H1 (cell line): ENCODE results near the gene RTN4IP1. TPM values are rescaled to one million over a fixed set of nuclear protein-coding genes. Genes with fewer than 3 reads are reported as not detected.

Source experiments
- CTCF ChIA-PET: fragments of 300-600 bp; sonication (Branson Sonifier 250); formaldehyde crosslinking; loops from one replicate; lab custom pipeline; 2021; ENCODE audit not compliant: partially characterized antibody; lab: Charles Lee
- POLR2A ChIA-PET: fragments of 300-600 bp; sonication (Branson Sonifier 250); formaldehyde crosslinking; loops from one replicate; lab custom pipeline; 2021; ENCODE audit warnings: inconsistent platforms; ENCODE audit not compliant: partially characterized antibody; lab: Charles Lee
- DNase-seq, 2 experiments: peaks; one replicate each; pipeline versions ENCODE4 v3.0.0 to v3.0.0-alpha.2; 2010 to 2022; ENCODE audit warnings: low spot score in 2 of 2, low read depth in 1 of 2, mixed read lengths in 1 of 2
- FAIRE-seq: peaks from 2 replicates; lab custom pipeline; 2011; peaks lifted over from hg19 to GRCh38; lab: Jason Lieb, UNC
- H2AFZ ChIP-seq: 2 replicates; pipeline ENCODE4 v1.8.1; 2012; ENCODE audit warnings: low read length, inconsistent platforms
- H2AK5ac ChIP-seq: 2 replicates; pipeline ENCODE4 v1.6.1; 2013; ENCODE audit warnings: low read depth, low read length
- H2BK120ac ChIP-seq: replicated peaks from 2 replicates; pipeline ENCODE3; 2013; ENCODE audit warnings: low read depth, low read length, inconsistent platforms
- H2BK12ac ChIP-seq: 2 replicates; pipeline ENCODE4 v1.6.1; 2013; ENCODE audit warnings: low read depth, low read length
- H2BK15ac ChIP-seq: 2 replicates; pipeline ENCODE4 v1.6.1; 2013; ENCODE audit warnings: low read length
- H2BK20ac ChIP-seq: 2 replicates; pipeline ENCODE4 v1.6.1; 2013; ENCODE audit warnings: low read length
- H2BK5ac ChIP-seq: 2 replicates; pipeline ENCODE4 v1.6.1; 2013; ENCODE audit warnings: low read depth, low read length
- H3K14ac ChIP-seq: 2 replicates; pipeline ENCODE4 v1.6.1; 2013; ENCODE audit warnings: inconsistent platforms; ENCODE audit not compliant: insufficient read length
- H3K18ac ChIP-seq: 2 replicates; pipeline ENCODE4 v1.6.1; 2013; ENCODE audit warnings: low read length; ENCODE audit errors: extremely low read depth
- H3K23ac ChIP-seq: 2 replicates; pipeline ENCODE4 v1.6.1; 2013; ENCODE audit warnings: inconsistent platforms; ENCODE audit not compliant: insufficient read length
- H3K23me2 ChIP-seq: 2 replicates; pipeline ENCODE4 v1.6.1; 2013; ENCODE audit warnings: low read depth, low read length
- H3K27ac ChIP-seq: 2 replicates; pipeline ENCODE4 v1.6.1; 2011; ENCODE audit warnings: low read depth, low read length, inconsistent platforms
- H3K27me3 ChIP-seq, 4 experiments: replicated peaks in 1 of 4; 1 replicate in 1 of 4; 2 replicates in 3 of 4; pipeline versions ENCODE4 v1.6.1 to v1.8.1; 2011 to 2013; ENCODE audit warnings: low read length in 3 of 4, mild to moderate bottlenecking in 3 of 4, inconsistent platforms in 2 of 4, mixed read lengths in 2 of 4, moderate library complexity in 1 of 4; ENCODE audit not compliant: control insufficient read depth in 3 of 4, insufficient read depth in 3 of 4; ENCODE audit errors: extremely low read depth in 1 of 4
- H3K36me3 ChIP-seq, 4 experiments: 2 replicates each; pipeline versions ENCODE4 v1.6.1 to v1.8.1; 2011 to 2013; ENCODE audit warnings: mild to moderate bottlenecking in 4 of 4, low read length in 3 of 4, moderate library complexity in 2 of 4, control low read depth in 1 of 4, inconsistent platforms in 1 of 4; ENCODE audit not compliant: insufficient read depth in 4 of 4, control insufficient read depth in 2 of 4
- H3K4ac ChIP-seq: replicated peaks from 2 replicates; pipeline ENCODE3; 2013; ENCODE audit warnings: low read length, low read depth, mixed read lengths, inconsistent platforms; ENCODE audit not compliant: insufficient read length
- H3K4me1 ChIP-seq, 4 experiments: replicated peaks in 1 of 4; 1 replicate in 1 of 4; 2 replicates in 3 of 4; pipeline versions ENCODE4 v1.6.1 to v1.8.1; 2011 to 2013; ENCODE audit warnings: low read length in 3 of 4, inconsistent platforms in 2 of 4, mixed read lengths in 1 of 4; ENCODE audit not compliant: insufficient read depth in 4 of 4, control insufficient read depth in 3 of 4
- H3K4me2 ChIP-seq, 2 experiments: 2 replicates each; pipeline versions ENCODE4 v1.6.1 to v1.8.1; 2011 to 2013; ENCODE audit warnings: low read depth in 2 of 2, low read length in 2 of 2, control low read depth in 1 of 2, inconsistent platforms in 1 of 2, mild to moderate bottlenecking in 1 of 2; ENCODE audit not compliant: insufficient read depth in 1 of 2
- H3K4me3 ChIP-seq, 4 experiments: fragments of 200-600, 300-600 bp in 1 of 4; sonication (generic), shearing (Covaris generic), sonication (Bioruptor Twin) in 1 of 4; 2 replicates each; pipeline versions ENCODE4 v1.5.1 to v1.8.1; 2011 to 2016; ENCODE audit warnings: low read length in 4 of 4, low read depth in 3 of 4, control low read depth in 2 of 4, inconsistent platforms in 2 of 4, mild to moderate bottlenecking in 2 of 4, mixed read lengths in 1 of 4, moderate library complexity in 1 of 4; ENCODE audit not compliant: insufficient read depth in 2 of 4; ENCODE audit errors: extremely low read depth in 1 of 4
- H3K56ac ChIP-seq: replicated peaks from 2 replicates; pipeline ENCODE3; 2013; ENCODE audit warnings: low read depth, mild to moderate bottlenecking, mixed read lengths, low read length, inconsistent platforms; ENCODE audit not compliant: insufficient read length
- H3K79me1 ChIP-seq: 2 replicates; pipeline ENCODE4 v1.6.1; 2013; ENCODE audit warnings: low read depth, low read length, control low read depth
- H3K79me2 ChIP-seq, 2 experiments: 2 replicates each; pipeline versions ENCODE4 v1.6.1 to v1.8.1; 2012 to 2013; ENCODE audit warnings: low read length in 2 of 2, mild to moderate bottlenecking in 2 of 2, inconsistent platforms in 1 of 2; ENCODE audit not compliant: insufficient read depth in 2 of 2, control insufficient read depth in 1 of 2
- H3K9ac ChIP-seq, 4 experiments: replicated peaks in 1 of 4; 1 replicate in 1 of 4; 2 replicates in 3 of 4; pipeline versions ENCODE4 v1.6.1 to v1.8.1; 2011 to 2013; ENCODE audit warnings: low read depth in 3 of 4, low read length in 3 of 4, control low read depth in 2 of 4, mild to moderate bottlenecking in 2 of 4, moderate library complexity in 2 of 4, inconsistent platforms in 1 of 4; ENCODE audit errors: extremely low read depth in 1 of 4
- H3K9me3 ChIP-seq, 2 experiments: 2 replicates each; pipeline versions ENCODE4 v1.6.1 to v1.8.1; 2012 to 2013; ENCODE audit warnings: mild to moderate bottlenecking in 2 of 2, moderate library complexity in 2 of 2, control low read depth in 1 of 2, inconsistent platforms in 1 of 2, low read depth in 1 of 2, low read length in 1 of 2, mixed read lengths in 1 of 2; ENCODE audit not compliant: insufficient read depth in 2 of 2
- H4K20me1 ChIP-seq, 2 experiments: replicated peaks in 1 of 2; 2 replicates each; pipeline versions ENCODE3 to v1.8.1; 2011 to 2013; ENCODE audit warnings: inconsistent platforms in 2 of 2, low read length in 2 of 2, mild to moderate bottlenecking in 1 of 2; ENCODE audit not compliant: insufficient read depth in 2 of 2, control insufficient read depth in 1 of 2
- H4K5ac ChIP-seq: 2 replicates; pipeline ENCODE4 v1.6.1; 2013; ENCODE audit warnings: low read length, low read depth, mixed read lengths, inconsistent platforms; ENCODE audit not compliant: insufficient read length
- H4K8ac ChIP-seq: 2 replicates; pipeline ENCODE4 v1.8.0; 2013; ENCODE audit warnings: mild to moderate bottlenecking, moderate library complexity, low read length, inconsistent platforms; ENCODE audit not compliant: insufficient read depth; ENCODE audit errors: extremely low read depth
- H4K91ac ChIP-seq: replicated peaks from 2 replicates; pipeline ENCODE3; 2013; ENCODE audit warnings: low read length, mixed read lengths, inconsistent platforms; ENCODE audit not compliant: insufficient read length
- CEBPB ChIP-seq: IDR thresholded peaks from 2 replicates; pipeline ENCODE4 v1.6.1; 2012; ENCODE audit warnings: low read depth, low read length
- GTF2F1 ChIP-seq: IDR thresholded peaks from 2 replicates; pipeline ENCODE4 v1.6.1; 2012; ENCODE audit warnings: low read depth, low read length, improper control_type of control experiment, borderline replicate concordance
- JUND ChIP-seq: IDR thresholded peaks from 2 replicates; pipeline ENCODE4 v1.6.1; 2011; ENCODE audit warnings: mild to moderate bottlenecking, improper control_type of control experiment, low read length
- KDM1A ChIP-seq: fragments of 200-600, 300-600 bp; sonication (generic); IDR thresholded peaks from 2 replicates; pipeline ENCODE4 v1.7.1; 2016; ENCODE audit warnings: mild to moderate bottlenecking, low read length, borderline replicate concordance
- RBBP5 ChIP-seq: IDR thresholded peaks from 2 replicates; pipeline ENCODE4 v1.7.1; 2012; ENCODE audit warnings: low read depth, mild to moderate bottlenecking, inconsistent platforms, low read length, moderate library complexity, borderline replicate concordance
- TAF1 ChIP-seq: IDR thresholded peaks from 2 replicates; pipeline ENCODE4 v1.6.1; 2011; ENCODE audit warnings: mild to moderate bottlenecking, low read depth, low read length
- WGBS, 2 experiments: shearing (Covaris generic) in 1 of 2; methylation state at CpG; one replicate each; pipeline versions ENCODE4 v1.1.6 to v1.1.7; 2013 to 2015; ENCODE audit warnings: low lambda C conversion rate in 2 of 2, mixed read lengths in 2 of 2, inconsistent platforms in 1 of 2, low coverage in 1 of 2, missing lambda C conversion rate in 1 of 2; ENCODE audit not compliant: insufficient replicate concordance in 2 of 2, insufficient coverage in 1 of 2, insufficient read length in 1 of 2; ENCODE audit errors: extremely low coverage in 1 of 2, missing lambda C conversion rate in 1 of 2; 5-methylcytosine and 5-hydroxymethylcytosine counted together
- long read RNA-seq, 2 experiments: library from RNA in 1 of 2; library from capped mRNA in 1 of 2; stranded (forward); transcript quantifications; one replicate each; pipeline ENCODE4 v2.0.0, GENCODE V29; 2021; ENCODE audit warnings: inconsistent platforms in 1 of 2
- polyA minus RNA-seq, 3 experiments: library from RNA; depleted of rRNA, polyadenylated mRNA; stranded (reverse); fragments of >200 nt; gene quantifications; 1 replicate in 2 of 3; 2 replicates in 1 of 3; pipeline ENCODE4 v1.2.3, GENCODE V29; 2011
- polyA plus RNA-seq, 7 experiments: library from polyadenylated mRNA; depleted of rRNA in 3 of 7; stranded (reverse) in 5 of 7; unstranded in 2 of 7; fragments of >200 nt in 5 of 7; fragments of 200-250 nt in 2 of 7; gene quantifications; 1 replicate in 5 of 7; 2 replicates in 1 of 7; 4 replicates in 1 of 7; pipeline versions ENCODE4 v1.2.1 to v1.2.3, GENCODE V29; 2011 to 2013; ENCODE audit warnings: missing spikeins in 2 of 7, mixed read lengths in 2 of 7
- total RNA-seq: library from RNA; stranded (reverse); fragmentation: NEBNext Ultra II Directional; extraction: Animal tissue kit (Norgen Biotek cat#: 25700); gene quantifications from 2 replicates; pipeline ENCODE4 v1.2.1, GENCODE V29; 2021

RTN4IP1 gene, protein sequence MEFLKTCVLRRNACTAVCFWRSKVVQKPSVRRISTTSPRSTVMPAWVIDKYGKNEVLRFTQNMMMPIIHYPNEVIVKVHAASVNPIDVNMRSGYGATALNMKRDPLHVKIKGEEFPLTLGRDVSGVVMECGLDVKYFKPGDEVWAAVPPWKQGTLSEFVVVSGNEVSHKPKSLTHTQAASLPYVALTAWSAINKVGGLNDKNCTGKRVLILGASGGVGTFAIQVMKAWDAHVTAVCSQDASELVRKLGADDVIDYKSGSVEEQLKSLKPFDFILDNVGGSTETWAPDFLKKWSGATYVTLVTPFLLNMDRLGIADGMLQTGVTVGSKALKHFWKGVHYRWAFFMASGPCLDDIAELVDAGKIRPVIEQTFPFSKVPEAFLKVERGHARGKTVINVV
- total RNA-seq = 19.1 and 19.5 TPM in 2 replicates
- 8.2 and 14.6 TPM in 2 replicates for polyA plus RNA-seq (2011; rRNA removed)
- 16.8 TPM for polyA plus RNA-seq (2011; cell fraction: cytosol; rRNA removed)
- polyA plus RNA-seq (2011; cell fraction: nucleus; rRNA removed) = 5.6 TPM
- polyA plus RNA-seq (2012, experiment 1 of 2) = 24.6 to 33.9 TPM (median 25.6 TPM) in 4 replicates
- 4.9 TPM for polyA plus RNA-seq (2012, experiment 2 of 2)
- 11.1 TPM for polyA plus RNA-seq (2013, experiment 1 of 2)
- 12.6 TPM for polyA plus RNA-seq (2013, experiment 2 of 2)
- polyA minus RNA-seq (2011; rRNA and poly(A)+ RNA removed) = 17.9 TPM in 2 replicates
- 8.7 TPM for polyA minus RNA-seq (2011; cell fraction: cytosol; rRNA and poly(A)+ RNA removed)
- 17.5 TPM for polyA minus RNA-seq (2011; cell fraction: nucleus; rRNA and poly(A)+ RNA removed)
- long read RNA-seq, experiment 1, transcript RTN4IP1-201 (9 exons, 1,682 nt) = major isoform, 18 of 20 reads
- long read RNA-seq, experiment 1, partial matches to known transcripts = 1 of 20 reads
- long read RNA-seq, experiment 1, other reads (novel, unspliced or antisense) = 1 of 20 reads
- long read RNA-seq, experiment 2, transcript RTN4IP1-201 (9 exons, 1,682 nt) = major isoform, 25 of 30 reads
- long read RNA-seq, experiment 2, partial matches to known transcripts = 1 of 30 reads
- long read RNA-seq, experiment 2, other reads (novel, unspliced or antisense) = 4 of 30 reads

DNA sequence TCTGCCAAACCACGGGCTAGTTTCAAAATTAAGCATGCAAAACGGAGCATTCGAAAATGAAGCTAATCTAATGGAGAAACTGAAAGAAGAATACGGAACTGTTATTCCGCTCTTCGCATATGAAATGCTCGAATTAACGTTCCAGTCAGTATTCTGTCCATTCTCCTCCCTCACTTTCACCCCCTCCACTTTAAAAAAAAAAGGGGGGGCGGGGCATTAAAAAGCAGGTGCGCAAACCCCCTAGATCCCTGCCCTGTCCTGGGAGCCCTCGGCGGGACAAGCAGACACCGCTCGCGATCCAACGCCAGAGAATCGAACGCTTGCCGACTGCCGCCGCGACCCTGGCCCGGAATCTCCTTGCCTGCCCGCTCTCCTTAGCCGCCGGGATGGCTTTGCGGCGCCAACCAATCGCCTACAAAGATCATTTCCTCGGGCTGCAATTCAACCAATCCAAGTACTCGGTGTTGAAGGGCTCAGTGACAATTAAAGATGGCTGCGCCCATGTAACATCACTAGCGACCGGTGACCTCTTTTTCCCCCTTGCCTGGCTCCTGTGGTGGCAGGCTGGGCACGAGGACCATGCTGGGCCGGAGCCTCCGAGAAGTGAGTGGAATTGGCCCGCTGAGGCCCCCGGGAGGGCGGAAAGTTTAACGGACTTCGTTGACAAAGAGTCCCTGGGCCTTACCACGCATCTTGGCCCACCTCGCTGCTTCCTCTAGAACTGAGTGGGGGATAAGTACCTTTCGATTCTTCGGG, at the start of gene RTN4IP1, which contains the start of gene QRSL1:
TSS of gene RTN4IP1 (minus strand) at position 396 of the 756 bp plus-strand sequence. CDS start 477 bp downstream, outside the sequence.
TSS of gene QRSL1 (plus strand) at position 476 of the 756 bp plus-strand sequence. CDS start at position 580, 104 bp downstream.
- peak within 1 kb of the TSS; percentile 83 for H2BK5ac ChIP-seq
- no peak within 1 kb of the TSS for H3K23ac ChIP-seq
- H3K4me3 ChIP-seq = peak within 1 kb of the TSS; percentile 80 to 99 (median 94)
- peak within 1 kb of the TSS; percentile 82 for H3K27ac ChIP-seq
- H3K27me3 ChIP-seq = no peaks in the 10 kb centered on the region; a peak in 1 of 7 replicates
- H2BK12ac ChIP-seq = no peak within 1 kb of the TSS
- peak; percentile 82 to 88 for DNase-seq
- H3K4me1 ChIP-seq = peaks cover 2 to 10% (median 5%) of the 10 kb centered on the region in 4 experiments; a peak in 6 of 7 replicates
- 0 out of 2 replicates have a peak within 1 kb of the TSS, but pooled peaks have one; percentile 3 for H2BK15ac ChIP-seq
- ChIA-PET POLR2A (interaction anchor here (1.1 to 1.6 kb wide), 4 partner anchors 9 to 350 kb away, joined by 3 to 5 read pairs (median 4); partner anchors contain the start of gene CD24), CTCF (interaction anchor here (1.1 to 1.5 kb wide), 3 partner anchors 8 to 368 kb away, joined by 4 to 5 read pairs (median 4); no protein-coding TSS in a partner anchor)
- no peak within 1 kb of the TSS for H2AK5ac ChIP-seq
- no peaks in the 10 kb centered on the region for H3K9me3 ChIP-seq
- no peak within 1 kb of the TSS for H3K14ac ChIP-seq
- peak within 1 kb of the TSS; percentile 37; the same call in 1 of the 2 replicates for H2AFZ ChIP-seq
- peaks cover 8 to 54% of the 10 kb centered on the region in 2 experiments for H3K79me2 ChIP-seq
- peak; percentile 65 for FAIRE-seq
- H4K5ac ChIP-seq = peak within 1 kb of the TSS; percentile 59
- peak within 1 kb of the TSS; percentile 57 for H3K4ac ChIP-seq
- H3K9ac ChIP-seq = peak within 1 kb of the TSS; percentile 80 to 93 (median 88)
- H3K36me3 ChIP-seq = no peaks in the 10 kb centered on the region
- 1% methylated on average over 45 of the region's 46 CpGs; no CpG with 5 or more reads in 1 of the 2 experiments for WGBS, 2 experiments
- H3K4me2 ChIP-seq = peak within 1 kb of the TSS; percentile 70 to 81
- H3K23me2 ChIP-seq = no peaks in the 10 kb centered on the region; the same call in none of the 2 replicates
- no peaks in the 10 kb centered on the region for H4K20me1 ChIP-seq
- H4K8ac ChIP-seq = peak within 1 kb of the TSS; percentile 97; the same call in 1 of the 2 replicates
- H3K79me1 ChIP-seq = 0 out of 2 replicates have a peak, but pooled peaks cover 4% of the 10 kb centered on the region
- peak within 1 kb of the TSS; percentile 83; the same call in 1 of the 2 replicates for H3K18ac ChIP-seq
- H3K56ac ChIP-seq = peak within 1 kb of the TSS; percentile 83
- peak within 1 kb of the TSS; percentile 48 for H4K91ac ChIP-seq
- no peak within 1 kb of the TSS for H2BK120ac ChIP-seq
- no peak within 1 kb of the TSS for H2BK20ac ChIP-seq
- TF ChIP-seq KDM1A (no peak), RBBP5 (peak; percentile 90; the same call in 1 of the 2 replicates), TAF1 (peak; percentile 91), GTF2F1 (no peak), JUND (no peak), CEBPB (no peak)
